ENCODE data around the gene AHNAK2. TPM values are rescaled to one million over a fixed set of nuclear protein-coding genes. Genes with fewer than 3 reads are reported as not detected.

Gene AHNAK2
- total RNA-seq, 1 experiment from 2014 or later: 223 TPM

DNA sequence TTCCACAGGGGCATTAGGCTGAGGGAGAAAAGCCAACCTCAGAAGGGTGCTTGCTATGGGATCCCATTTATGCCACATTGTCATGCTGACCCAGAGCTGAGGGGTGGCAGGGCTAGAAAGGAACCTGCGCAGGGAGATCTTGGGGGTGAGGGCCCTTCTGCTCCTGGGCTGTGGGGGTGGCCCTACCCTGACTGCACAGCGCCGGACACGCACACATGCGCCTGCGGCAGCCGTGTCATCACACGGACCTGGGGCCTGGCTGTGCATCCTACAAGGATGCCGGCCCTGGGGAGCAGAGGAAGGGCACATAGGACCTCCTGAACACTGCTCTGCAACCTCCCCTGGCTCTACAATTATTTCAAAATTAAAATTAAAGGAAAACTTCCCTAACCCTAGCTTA is 35.9 kb upstream of the AHNAK2 start:
- Histone ChIP-seq H3K36me3 (ENCODE audit: control insufficient read depth, insufficient read depth, low read length) (peaks cover 9% of the 10 kb centered on the region; the same call in 1 of the 2 replicates), H3K9me3 (ENCODE audit: control insufficient read depth, insufficient read depth, low read depth, low read length) (no peaks in the 10 kb centered on the region), H3K27ac (ENCODE audit: low read length) (peak overlapping the region; percentile 71), H3K4me3 (ENCODE audit: low read depth in 2 of 2, low read length in 2 of 2) (no peak overlapping the region; a peak in 1 of 4 replicates), H3K4me1 (ENCODE audit: control insufficient read depth, insufficient read depth, low read length) (peaks cover 59% of the 10 kb centered on the region), H3K27me3 (ENCODE audit: control insufficient read depth, insufficient read depth, low read length) (no peaks in the 10 kb centered on the region)
- TF ChIP-seq TCF7L2 (IDR thresholded peaks at IDR 0.05; ENCODE audit: low read depth, low read length): no peak
- no peak for TF ChIP-seq SIN3A (IDR thresholded peaks at IDR 0.05; ENCODE audit: borderline replicate concordance, insufficient read depth, low read depth, low read length)
- TF ChIP-seq, protein P1, sequence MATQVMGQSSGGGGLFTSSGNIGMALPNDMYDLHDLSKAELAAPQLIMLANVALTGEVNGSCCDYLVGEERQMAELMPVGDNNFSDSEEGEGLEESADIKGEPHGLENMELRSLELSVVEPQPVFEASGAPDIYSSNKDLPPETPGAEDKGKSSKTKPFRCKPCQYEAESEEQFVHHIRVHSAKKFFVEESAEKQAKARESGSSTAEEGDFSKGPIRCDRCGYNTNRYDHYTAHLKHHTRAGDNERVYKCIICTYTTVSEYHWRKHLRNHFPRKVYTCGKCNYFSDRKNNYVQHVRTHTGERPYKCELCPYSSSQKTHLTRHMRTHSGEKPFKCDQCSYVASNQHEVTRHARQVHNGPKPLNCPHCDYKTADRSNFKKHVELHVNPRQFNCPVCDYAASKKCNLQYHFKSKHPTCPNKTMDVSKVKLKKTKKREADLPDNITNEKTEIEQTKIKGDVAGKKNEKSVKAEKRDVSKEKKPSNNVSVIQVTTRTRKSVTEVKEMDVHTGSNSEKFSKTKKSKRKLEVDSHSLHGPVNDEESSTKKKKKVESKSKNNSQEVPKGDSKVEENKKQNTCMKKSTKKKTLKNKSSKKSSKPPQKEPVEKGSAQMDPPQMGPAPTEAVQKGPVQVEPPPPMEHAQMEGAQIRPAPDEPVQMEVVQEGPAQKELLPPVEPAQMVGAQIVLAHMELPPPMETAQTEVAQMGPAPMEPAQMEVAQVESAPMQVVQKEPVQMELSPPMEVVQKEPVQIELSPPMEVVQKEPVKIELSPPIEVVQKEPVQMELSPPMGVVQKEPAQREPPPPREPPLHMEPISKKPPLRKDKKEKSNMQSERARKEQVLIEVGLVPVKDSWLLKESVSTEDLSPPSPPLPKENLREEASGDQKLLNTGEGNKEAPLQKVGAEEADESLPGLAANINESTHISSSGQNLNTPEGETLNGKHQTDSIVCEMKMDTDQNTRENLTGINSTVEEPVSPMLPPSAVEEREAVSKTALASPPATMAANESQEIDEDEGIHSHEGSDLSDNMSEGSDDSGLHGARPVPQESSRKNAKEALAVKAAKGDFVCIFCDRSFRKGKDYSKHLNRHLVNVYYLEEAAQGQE (IDR thresholded peaks at IDR 0.05; ENCODE audit: insufficient read depth in 1 of 2, low read depth in 2 of 2, low read length in 1 of 2): no peak
- TF ChIP-seq, protein P2, sequence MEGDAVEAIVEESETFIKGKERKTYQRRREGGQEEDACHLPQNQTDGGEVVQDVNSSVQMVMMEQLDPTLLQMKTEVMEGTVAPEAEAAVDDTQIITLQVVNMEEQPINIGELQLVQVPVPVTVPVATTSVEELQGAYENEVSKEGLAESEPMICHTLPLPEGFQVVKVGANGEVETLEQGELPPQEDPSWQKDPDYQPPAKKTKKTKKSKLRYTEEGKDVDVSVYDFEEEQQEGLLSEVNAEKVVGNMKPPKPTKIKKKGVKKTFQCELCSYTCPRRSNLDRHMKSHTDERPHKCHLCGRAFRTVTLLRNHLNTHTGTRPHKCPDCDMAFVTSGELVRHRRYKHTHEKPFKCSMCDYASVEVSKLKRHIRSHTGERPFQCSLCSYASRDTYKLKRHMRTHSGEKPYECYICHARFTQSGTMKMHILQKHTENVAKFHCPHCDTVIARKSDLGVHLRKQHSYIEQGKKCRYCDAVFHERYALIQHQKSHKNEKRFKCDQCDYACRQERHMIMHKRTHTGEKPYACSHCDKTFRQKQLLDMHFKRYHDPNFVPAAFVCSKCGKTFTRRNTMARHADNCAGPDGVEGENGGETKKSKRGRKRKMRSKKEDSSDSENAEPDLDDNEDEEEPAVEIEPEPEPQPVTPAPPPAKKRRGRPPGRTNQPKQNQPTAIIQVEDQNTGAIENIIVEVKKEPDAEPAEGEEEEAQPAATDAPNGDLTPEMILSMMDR (IDR thresholded peaks at IDR 0.05): no peak
- TF ChIP-seq POLR2AphosphoS5 (IDR thresholded peaks at IDR 0.05; ENCODE audit: low read depth, low read length): no peak
- DNase-seq (ENCODE audit: low read depth, low spot score): no peak
- ATAC-seq: peak; percentile 27
- CTCF ChIA-PET: no interaction called here
- in situ Hi-C loops (cut with HindIII; ENCODE audit: low pct_unique_long_range_greater_than_20kb, low sequenced_read_pairs) (no loop called here), intact Hi-C loops (cut with micrococcal nuclease; ENCODE audit: unreplicated experiment) (no loop called here)
- POLR2A ChIA-PET: no interaction called here
- no TSS peak for BruUV-seq (replicated peaks)

DNA sequence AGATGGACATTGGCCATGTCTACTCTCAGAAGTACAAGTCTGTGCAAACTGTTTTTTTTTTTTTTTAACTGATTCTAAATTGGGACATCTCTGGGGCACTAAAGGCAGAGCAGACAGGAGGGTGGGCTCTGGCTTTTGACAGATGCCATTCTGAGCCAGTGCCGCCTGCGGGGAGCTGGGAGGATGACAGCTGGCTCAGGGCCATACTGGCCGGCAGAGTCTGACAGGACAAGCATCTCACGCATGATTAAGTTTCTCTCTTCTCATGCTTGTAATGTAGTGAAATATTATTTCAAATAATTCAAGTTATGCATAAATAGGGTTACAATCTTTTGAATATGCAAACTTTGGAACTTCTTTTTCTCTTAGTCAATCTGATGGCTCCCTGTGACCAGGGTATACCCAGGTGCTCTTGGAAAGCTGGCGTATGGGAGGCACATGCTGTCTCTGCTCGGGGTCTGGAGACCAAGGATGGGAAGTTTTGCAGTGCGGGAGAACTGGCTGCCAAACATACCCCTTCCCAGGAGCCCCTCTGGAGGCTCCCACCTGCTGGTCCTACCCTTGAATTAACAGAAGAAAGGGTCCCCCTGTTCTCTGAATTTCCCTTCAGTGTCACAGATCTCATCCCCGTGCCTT is 35.1 kb upstream of the AHNAK2 start:
- no TSS peak for BruUV-seq (replicated peaks)
- Histone ChIP-seq H3K27me3 (ENCODE audit: control insufficient read depth, insufficient read depth, low read length) (no peaks in the 10 kb centered on the region), H3K4me1 (ENCODE audit: control insufficient read depth, insufficient read depth, low read length) (peaks cover 57% of the 10 kb centered on the region), H3K36me3 (ENCODE audit: control insufficient read depth, insufficient read depth, low read length) (peaks cover 9% of the 10 kb centered on the region; the same call in 1 of the 2 replicates), H3K9me3 (ENCODE audit: control insufficient read depth, insufficient read depth, low read depth, low read length) (no peaks in the 10 kb centered on the region), H3K27ac (ENCODE audit: low read length) (peak overlapping the region; percentile 71), H3K4me3 (ENCODE audit: low read depth in 2 of 2, low read length in 2 of 2) (no peak overlapping the region)
- TF ChIP-seq TCF7L2 (IDR thresholded peaks at IDR 0.05; ENCODE audit: low read depth, low read length) (no peak), SIN3A (IDR thresholded peaks at IDR 0.05; ENCODE audit: borderline replicate concordance, insufficient read depth, low read depth, low read length) (no peak), POLR2AphosphoS5 (IDR thresholded peaks at IDR 0.05; ENCODE audit: low read depth, low read length) (no peak)
- TF ChIP-seq, protein P1 (IDR thresholded peaks at IDR 0.05; ENCODE audit: insufficient read depth in 1 of 2, low read depth in 2 of 2, low read length in 1 of 2): no peak
- TF ChIP-seq, protein P2 (IDR thresholded peaks at IDR 0.05): no peak
- ChIA-PET POLR2A (interaction anchor here (0.6 to 0.7 kb wide), 2 partner anchors 45 to 398 kb away, joined by 3 to 7 read pairs; no protein-coding TSS in a partner anchor), CTCF (interaction anchor here (0.6 to 1.3 kb wide), 5 partner anchors 24 to 1687 kb away, joined by 3 to 13 read pairs (median 3); no protein-coding TSS in a partner anchor)
- intact Hi-C loops (cut with micrococcal nuclease; ENCODE audit: unreplicated experiment) (loop anchor here (2.0 kb wide), 1 partner anchor 32 kb away; no protein-coding TSS in a partner anchor), in situ Hi-C loops (cut with HindIII; ENCODE audit: low pct_unique_long_range_greater_than_20kb, low sequenced_read_pairs) (no loop called here)
- DNase-seq (ENCODE audit: low read depth, low spot score): no peak
- no peak for ATAC-seq
